HG03280 (cell line): ENCODE measurements around the gene EYS.
"Not testable (repeated sequence)": the region's sequence is repeated elsewhere in the genome, so short reads cannot be mapped to it uniquely, and the experiment has no call there.

Experiments
- ATAC-seq: cut with Tn5 transposase; IDR thresholded peaks from one replicate; pipeline ENCODE4 v1.9.1; 2021; ENCODE audit warnings: mild to moderate bottlenecking, moderate library complexity; ENCODE audit not compliant: unreplicated experiment

The EYS gene

GRCh38 chr6:65113581-65113980, 593.4 kb downstream of the EYS start:
- no peak for ATAC-seq

GRCh38 chr6:65112435-65112834, 594.6 kb downstream of the EYS start:
- ATAC-seq, result no peak

GRCh38 chr6:65110031-65110430, 597.0 kb downstream of the EYS start:
- no peak for ATAC-seq

GRCh38 chr6:65098349-65098748, 608.7 kb downstream of the EYS start:
- ATAC-seq, result no peak

- no peak for ATAC-seq
Measured at GRCh38 chr6:65091561-65091960, 615.5 kb downstream of the EYS start.

- no peak for ATAC-seq
Measured at GRCh38 chr6:65088575-65088974, 618.5 kb downstream of the EYS start.

- no peak for ATAC-seq
Measured at GRCh38 chr6:65081756-65082155, 625.3 kb downstream of the EYS start.

GRCh38 chr6:65075705-65076230, 631.3 kb downstream of the EYS start:
- ATAC-seq, result no peak

- no peak for ATAC-seq
Measured at GRCh38 chr6:65072500-65072899, 634.5 kb downstream of the EYS start.

GRCh38 chr6:65071480-65071879, 635.5 kb downstream of the EYS start:
- no peak for ATAC-seq

GRCh38 chr6:65064844-65065243, 642.2 kb downstream of the EYS start:
- ATAC-seq, result no peak

GRCh38 chr6:65059568-65059967, 647.5 kb downstream of the EYS start:
- ATAC-seq, result no peak

- ATAC-seq, result no peak
Measured at GRCh38 chr6:65055545-65055944, 651.5 kb downstream of the EYS start.

GRCh38 chr6:65052626-65053025, 654.4 kb downstream of the EYS start:
- no peak for ATAC-seq

GRCh38 chr6:65045801-65046200, 661.2 kb downstream of the EYS start:
- no peak for ATAC-seq

GRCh38 chr6:65014006-65014405, 693.0 kb downstream of the EYS start:
- no peak for ATAC-seq

- no peak for ATAC-seq
Measured at GRCh38 chr6:65006788-65007187, 700.2 kb downstream of the EYS start.

- ATAC-seq, result no peak
Measured at GRCh38 chr6:65004283-65004682, 702.7 kb downstream of the EYS start.

GRCh38 chr6:65002882-65003281, 704.1 kb downstream of the EYS start:
- not testable (repeated sequence) for ATAC-seq

- ATAC-seq, result no peak
Measured at GRCh38 chr6:65000815-65001214, 706.2 kb downstream of the EYS start.

- ATAC-seq, result no peak
Measured at GRCh38 chr6:64998204-64998603, 708.8 kb downstream of the EYS start.

- no peak for ATAC-seq
Measured at GRCh38 chr6:64996301-64996700, 710.7 kb downstream of the EYS start.

GRCh38 chr6:64990652-64991304, 716.2 kb downstream of the EYS start:
- no peak for ATAC-seq
